Neural cell (in vitro differentiated cells): ENCODE measurements around the gene RAB13.

Experiments used
- EP300 ChIP-seq: fragments of 450-650 bp; conservative IDR thresholded peaks from 2 replicates; pipeline ENCODE4 v1.6.1; 2014; ENCODE audit warnings: antibody characterized with exemption, mild to moderate bottlenecking, moderate library complexity; ENCODE audit not compliant: poor library complexity, severe bottlenecking
- EZH2 ChIP-seq: fragments of 200-600, 300-800 bp; shearing (Covaris generic), sonication (generic); IDR thresholded peaks from 2 replicates; pipeline ENCODE4 v1.6.1; 2014; ENCODE audit warnings: antibody characterized with exemption, low read length, borderline replicate concordance, mild to moderate bottlenecking; ENCODE audit not compliant: insufficient read depth, poor library complexity, severe bottlenecking
- MXI1 ChIP-seq: fragments of 450-650 bp; conservative IDR thresholded peaks from 2 replicates; pipeline ENCODE4 v1.6.1; 2014; ENCODE audit warnings: antibody characterized with exemption, mild to moderate bottlenecking; ENCODE audit not compliant: poor library complexity, severe bottlenecking
- POLR2AphosphoS5 ChIP-seq: IDR thresholded peaks from 2 replicates; pipeline ENCODE4 v1.6.1; 2012
- RAD21 ChIP-seq: fragments of 450-650 bp; conservative IDR thresholded peaks from 2 replicates; pipeline ENCODE4 v1.6.1; 2014; ENCODE audit warnings: antibody characterized with exemption, mild to moderate bottlenecking, moderate library complexity
- SMC3 ChIP-seq: fragments of 450-650 bp; conservative IDR thresholded peaks from 2 replicates; pipeline ENCODE4 v1.6.1; 2014; ENCODE audit warnings: antibody characterized with exemption, mild to moderate bottlenecking, moderate library complexity; ENCODE audit not compliant: poor library complexity
- TAF1 ChIP-seq: IDR thresholded peaks from 2 replicates; pipeline ENCODE4 v1.6.1; 2012; ENCODE audit warnings: low read depth
- TF ChIP-seq, protein P1 (sequence below): fragments of 450-650 bp; IDR thresholded peaks from 2 replicates; pipeline ENCODE4 v1.5.1; 2014; ENCODE audit warnings: antibody characterized with exemption, mild to moderate bottlenecking, moderate library complexity; ENCODE audit not compliant: poor library complexity, severe bottlenecking
- TF ChIP-seq, protein P2 (sequence below): IDR thresholded peaks from 2 replicates; pipeline ENCODE4 v1.6.1; 2012; ENCODE audit warnings: borderline replicate concordance

DNA sequence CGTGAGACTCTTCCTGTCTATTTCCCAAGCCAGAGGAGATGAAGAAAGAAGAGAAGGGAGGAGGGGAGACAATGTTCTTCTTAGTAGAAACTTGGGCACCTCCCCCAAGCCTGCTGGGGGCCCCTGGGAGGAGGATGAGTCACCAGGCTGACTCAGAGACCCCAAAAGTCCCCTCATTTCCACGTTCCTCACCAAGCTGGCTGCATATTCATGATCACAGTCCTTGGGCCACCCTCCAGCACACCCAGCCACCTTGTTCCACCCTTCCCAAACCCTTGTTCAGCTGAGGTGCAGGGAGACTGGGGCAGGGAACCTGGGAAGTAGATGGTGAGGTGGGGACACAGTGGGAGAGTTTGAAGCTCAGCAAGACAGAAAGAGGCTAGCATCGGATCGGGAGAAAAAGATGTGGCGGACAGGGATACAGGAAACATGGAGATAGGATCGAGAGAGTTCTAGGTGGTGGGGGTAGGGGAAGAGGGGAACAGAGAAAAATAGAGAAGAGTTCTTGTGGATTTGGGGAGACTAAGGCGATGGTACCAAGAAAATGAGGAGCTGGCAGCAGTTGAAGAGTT lies 712 bp downstream of the RAB13 start:
- TF ChIP-seq POLR2AphosphoS5 (no peak), RAD21 (no peak), EZH2 (no peak), EP300 (no peak), TAF1 (no peak), MXI1 (no peak), SMC3 (no peak)
- TF ChIP-seq, protein P1, sequence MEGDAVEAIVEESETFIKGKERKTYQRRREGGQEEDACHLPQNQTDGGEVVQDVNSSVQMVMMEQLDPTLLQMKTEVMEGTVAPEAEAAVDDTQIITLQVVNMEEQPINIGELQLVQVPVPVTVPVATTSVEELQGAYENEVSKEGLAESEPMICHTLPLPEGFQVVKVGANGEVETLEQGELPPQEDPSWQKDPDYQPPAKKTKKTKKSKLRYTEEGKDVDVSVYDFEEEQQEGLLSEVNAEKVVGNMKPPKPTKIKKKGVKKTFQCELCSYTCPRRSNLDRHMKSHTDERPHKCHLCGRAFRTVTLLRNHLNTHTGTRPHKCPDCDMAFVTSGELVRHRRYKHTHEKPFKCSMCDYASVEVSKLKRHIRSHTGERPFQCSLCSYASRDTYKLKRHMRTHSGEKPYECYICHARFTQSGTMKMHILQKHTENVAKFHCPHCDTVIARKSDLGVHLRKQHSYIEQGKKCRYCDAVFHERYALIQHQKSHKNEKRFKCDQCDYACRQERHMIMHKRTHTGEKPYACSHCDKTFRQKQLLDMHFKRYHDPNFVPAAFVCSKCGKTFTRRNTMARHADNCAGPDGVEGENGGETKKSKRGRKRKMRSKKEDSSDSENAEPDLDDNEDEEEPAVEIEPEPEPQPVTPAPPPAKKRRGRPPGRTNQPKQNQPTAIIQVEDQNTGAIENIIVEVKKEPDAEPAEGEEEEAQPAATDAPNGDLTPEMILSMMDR: no peak
- TF ChIP-seq, protein P2, sequence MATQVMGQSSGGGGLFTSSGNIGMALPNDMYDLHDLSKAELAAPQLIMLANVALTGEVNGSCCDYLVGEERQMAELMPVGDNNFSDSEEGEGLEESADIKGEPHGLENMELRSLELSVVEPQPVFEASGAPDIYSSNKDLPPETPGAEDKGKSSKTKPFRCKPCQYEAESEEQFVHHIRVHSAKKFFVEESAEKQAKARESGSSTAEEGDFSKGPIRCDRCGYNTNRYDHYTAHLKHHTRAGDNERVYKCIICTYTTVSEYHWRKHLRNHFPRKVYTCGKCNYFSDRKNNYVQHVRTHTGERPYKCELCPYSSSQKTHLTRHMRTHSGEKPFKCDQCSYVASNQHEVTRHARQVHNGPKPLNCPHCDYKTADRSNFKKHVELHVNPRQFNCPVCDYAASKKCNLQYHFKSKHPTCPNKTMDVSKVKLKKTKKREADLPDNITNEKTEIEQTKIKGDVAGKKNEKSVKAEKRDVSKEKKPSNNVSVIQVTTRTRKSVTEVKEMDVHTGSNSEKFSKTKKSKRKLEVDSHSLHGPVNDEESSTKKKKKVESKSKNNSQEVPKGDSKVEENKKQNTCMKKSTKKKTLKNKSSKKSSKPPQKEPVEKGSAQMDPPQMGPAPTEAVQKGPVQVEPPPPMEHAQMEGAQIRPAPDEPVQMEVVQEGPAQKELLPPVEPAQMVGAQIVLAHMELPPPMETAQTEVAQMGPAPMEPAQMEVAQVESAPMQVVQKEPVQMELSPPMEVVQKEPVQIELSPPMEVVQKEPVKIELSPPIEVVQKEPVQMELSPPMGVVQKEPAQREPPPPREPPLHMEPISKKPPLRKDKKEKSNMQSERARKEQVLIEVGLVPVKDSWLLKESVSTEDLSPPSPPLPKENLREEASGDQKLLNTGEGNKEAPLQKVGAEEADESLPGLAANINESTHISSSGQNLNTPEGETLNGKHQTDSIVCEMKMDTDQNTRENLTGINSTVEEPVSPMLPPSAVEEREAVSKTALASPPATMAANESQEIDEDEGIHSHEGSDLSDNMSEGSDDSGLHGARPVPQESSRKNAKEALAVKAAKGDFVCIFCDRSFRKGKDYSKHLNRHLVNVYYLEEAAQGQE: no peak
